IMR-90 (cell line): Measurements from ENCODE around the gene NKAPL. TPM values are rescaled to one million over a fixed set of nuclear protein-coding genes. Genes with fewer than 3 reads are reported as not detected.

Source experiments
- ATAC-seq: fragments of 200-7000 bp; cut with Tn5 transposase; 2 replicates; pipeline ENCODE4 v1.9.1; 2020; ENCODE audit warnings: low read depth, mild to moderate bottlenecking, moderate library complexity
- BruUV-seq: library from RNA; stranded (reverse); fragments of 400-500 nt; replicated peaks from 2 replicates; lab custom pipeline; 2021; lab: Mats Ljungman, UMichigan
- CTCF ChIA-PET: fragments of 300-600 bp; formaldehyde crosslinking; extraction: SDS; loops from one replicate; lab custom pipeline; 2021; ENCODE audit warnings: antibody characterized with exemption; lab: Yijun Ruan, JAX
- POLR2A ChIA-PET: fragments of 300-600 bp; sonication (Branson Sonifier 250); formaldehyde crosslinking; loops from one replicate; lab custom pipeline; 2022; ENCODE audit warnings: antibody characterized with exemption; ENCODE audit not compliant: unreplicated experiment; lab: Charles Lee
- DNase-seq: peaks from one replicate; pipeline ENCODE4 v3.0.0; 2013
- H2AFZ ChIP-seq: replicated peaks from 2 replicates; pipeline ENCODE3; 2013; ENCODE audit warnings: low read length, mild to moderate bottlenecking; ENCODE audit not compliant: poor library complexity
- H2AK5ac ChIP-seq: 2 replicates; pipeline ENCODE4 v1.6.1; 2013; ENCODE audit warnings: low read depth, low read length, inconsistent platforms
- H2AK9ac ChIP-seq: replicated peaks from 2 replicates; pipeline ENCODE3; 2013; ENCODE audit warnings: mild to moderate bottlenecking, low read depth, low read length, moderate library complexity; ENCODE audit not compliant: poor library complexity
- H2BK120ac ChIP-seq: 2 replicates; pipeline ENCODE4 v1.6.1; 2013; ENCODE audit warnings: low read depth, low read length, inconsistent platforms
- H2BK15ac ChIP-seq: 3 replicates; pipeline ENCODE4 v1.6.1; 2013; ENCODE audit warnings: low read depth, low read length, inconsistent platforms
- H2BK20ac ChIP-seq: 2 replicates; pipeline ENCODE4 v1.6.1; 2013; ENCODE audit warnings: low read depth, mild to moderate bottlenecking, inconsistent platforms, low read length, moderate library complexity
- H2BK5ac ChIP-seq: 2 replicates; pipeline ENCODE4 v1.6.1; 2013; ENCODE audit warnings: mild to moderate bottlenecking, low read depth, low read length, inconsistent platforms; ENCODE audit not compliant: poor library complexity, severe bottlenecking
- H3K14ac ChIP-seq: replicated peaks from 2 replicates; pipeline ENCODE4 v1.6.1; 2013; ENCODE audit warnings: low read depth, low read length, inconsistent platforms
- H3K18ac ChIP-seq: 2 replicates; pipeline ENCODE4 v1.6.1; 2013; ENCODE audit warnings: low read depth, low read length, control low read depth
- H3K23ac ChIP-seq: 2 replicates; pipeline ENCODE4 v1.6.1; 2013; ENCODE audit warnings: low read depth, low read length, inconsistent platforms
- H3K27ac ChIP-seq: 2 replicates; pipeline ENCODE4 v1.5.1; 2013; ENCODE audit warnings: mild to moderate bottlenecking, control low read depth, low read length; ENCODE audit not compliant: insufficient read depth
- H3K27me3 ChIP-seq: 2 replicates; pipeline ENCODE4 v1.6.1; 2013; ENCODE audit warnings: low read length; ENCODE audit not compliant: control insufficient read depth, insufficient read depth
- H3K36me3 ChIP-seq: 2 replicates; pipeline ENCODE4 v1.6.1; 2013; ENCODE audit warnings: low read length, mixed read lengths; ENCODE audit not compliant: control insufficient read depth, insufficient read depth
- H3K4ac ChIP-seq: 2 replicates; pipeline ENCODE4 v1.6.1; 2013; ENCODE audit warnings: low read depth, low read length, inconsistent platforms
- H3K4me1 ChIP-seq: 2 replicates; pipeline ENCODE4 v1.6.1; 2013; ENCODE audit warnings: low read length, mixed read lengths; ENCODE audit not compliant: control insufficient read depth, insufficient read depth
- H3K4me2 ChIP-seq: 2 replicates; pipeline ENCODE4 v1.6.1; 2013; ENCODE audit warnings: low read depth, mild to moderate bottlenecking, control low read depth, low read length, moderate library complexity
- H3K4me3 ChIP-seq: 2 replicates; pipeline ENCODE4 v1.5.1; 2013; ENCODE audit warnings: low read depth, mild to moderate bottlenecking, control low read depth, low read length, moderate library complexity; ENCODE audit not compliant: insufficient read depth
- H3K56ac ChIP-seq: 2 replicates; pipeline ENCODE4 v1.6.1; 2013; ENCODE audit warnings: low read length, inconsistent platforms; ENCODE audit not compliant: insufficient read depth; ENCODE audit errors: extremely low read depth
- H3K79me1 ChIP-seq, 2 experiments: 2 replicates each; pipeline ENCODE4 v1.6.1; 2013; ENCODE audit warnings: low read length in 2 of 2, inconsistent platforms in 1 of 2, low read depth in 1 of 2
- H3K9ac ChIP-seq: 2 replicates; pipeline ENCODE4 v1.6.1; 2013; ENCODE audit warnings: low read depth, low read length, control low read depth
- H3K9me1 ChIP-seq: 2 replicates; pipeline ENCODE4 v1.6.1; 2013; ENCODE audit warnings: low read length, inconsistent platforms; ENCODE audit not compliant: insufficient read depth
- H3K9me3 ChIP-seq: 2 replicates; pipeline ENCODE4 v1.6.1; 2013; ENCODE audit warnings: low read length; ENCODE audit not compliant: control insufficient read depth, insufficient read depth
- H4K20me1 ChIP-seq: 2 replicates; pipeline ENCODE4 v1.6.1; 2013; ENCODE audit warnings: low read length, inconsistent platforms; ENCODE audit not compliant: insufficient read depth
- H4K5ac ChIP-seq: 2 replicates; pipeline ENCODE4 v1.6.1; 2013; ENCODE audit warnings: mild to moderate bottlenecking, low read depth, low read length, control low read depth
- H4K8ac ChIP-seq, 2 experiments: 2 replicates each; pipeline ENCODE4 v1.6.1; 2013; ENCODE audit warnings: low read depth in 2 of 2, low read length in 2 of 2, control low read depth in 1 of 2, inconsistent platforms in 1 of 2
- H4K91ac ChIP-seq: 2 replicates; pipeline ENCODE4 v1.6.1; 2013; ENCODE audit warnings: low read depth, low read length, inconsistent platforms; ENCODE audit not compliant: insufficient read depth
- BHLHE40 ChIP-seq: fragments of 150-350 bp; IDR thresholded peaks from 2 replicates; pipeline ENCODE4 v1.6.1; 2016; ENCODE audit warnings: mild to moderate bottlenecking, low read depth, low read length
- CHD1 ChIP-seq: IDR thresholded peaks from 2 replicates; pipeline ENCODE4 v1.6.1; 2012; ENCODE audit warnings: low read depth, low read length, improper control_type of control experiment
- ELK1 ChIP-seq: fragments of 150-350 bp; IDR thresholded peaks from 2 replicates; pipeline ENCODE4 v1.6.1; 2016; ENCODE audit warnings: low read depth, mild to moderate bottlenecking, low read length, moderate library complexity, borderline replicate concordance
- FOS ChIP-seq: fragments of 150-350 bp; IDR thresholded peaks from 2 replicates; pipeline ENCODE4 v1.6.1; 2016; ENCODE audit warnings: low read depth, low read length
- MAFK ChIP-seq: IDR thresholded peaks from 2 replicates; pipeline ENCODE4 v1.6.1; 2012; ENCODE audit warnings: low read depth, low read length, improper control_type of control experiment
- MAZ ChIP-seq: IDR thresholded peaks from 2 replicates; pipeline ENCODE4 v1.6.1; 2012; ENCODE audit warnings: low read depth, mild to moderate bottlenecking, low read length, improper control_type of control experiment, moderate library complexity, borderline replicate concordance
- MXI1 ChIP-seq: IDR thresholded peaks from 2 replicates; pipeline ENCODE4 v1.6.1; 2012; ENCODE audit warnings: low read depth, mild to moderate bottlenecking, low read length, moderate library complexity, borderline replicate concordance
- NFE2L2 ChIP-seq: fragments of 150-350 bp; IDR thresholded peaks from 2 replicates; pipeline ENCODE4 v1.6.1; 2016; ENCODE audit warnings: low read depth, mild to moderate bottlenecking, low read length
- RAD21 ChIP-seq: IDR thresholded peaks from 2 replicates; pipeline ENCODE4 v1.6.1; 2012; ENCODE audit warnings: low read length, improper control_type of control experiment
- RCOR1 ChIP-seq: IDR thresholded peaks from 2 replicates; pipeline ENCODE4 v1.6.1; 2012; ENCODE audit warnings: mild to moderate bottlenecking, low read length, improper control_type of control experiment; ENCODE audit not compliant: insufficient replicate concordance
- RFX5 ChIP-seq: IDR thresholded peaks from 2 replicates; pipeline ENCODE4 v1.8.0; 2012; ENCODE audit warnings: low read depth, mild to moderate bottlenecking, low read length, moderate library complexity
- SMC3 ChIP-seq: fragments of 150-350 bp; IDR thresholded peaks from 2 replicates; pipeline ENCODE4 v1.6.1; 2016; ENCODE audit warnings: low read depth, mild to moderate bottlenecking, antibody characterized with exemption, low read length, moderate library complexity
- WGBS, 2 experiments: methylation state at CpG; one replicate each; pipeline versions ENCODE4 v1.1.5 to v1.1.7; 2013; ENCODE audit warnings: missing lambda C conversion rate in 2 of 2; ENCODE audit not compliant: insufficient read length in 1 of 2; ENCODE audit errors: extremely low coverage in 2 of 2; 5-methylcytosine and 5-hydroxymethylcytosine counted together
- dilution Hi-C: fragments of 300-500 bp; cut with HindIII; formaldehyde crosslinking; loops from one replicate; pipeline ENCODE4 v1.14.3; 2018; ENCODE audit warnings: low sequenced_read_pairs; ENCODE audit not compliant: unreplicated experiment
- in situ Hi-C: fragments of 300-500 bp; cut with MboI; formaldehyde crosslinking; loops from 3 replicates; pipeline ENCODE4 v1.14.3; 2019; ENCODE audit warnings: low sequenced_read_pairs, inconsistent platforms, mixed read lengths
- intact Hi-C: fragments of 100-400 bp; cut with micrococcal nuclease; formaldehyde crosslinking; loops from 2 replicates; pipeline ENCODE4 v1.10.0; 2022
- polyA plus RNA-seq, 3 experiments: library from polyadenylated mRNA; depleted of rRNA; stranded (reverse); fragments of >200 nt; gene quantifications; 2 replicates each; pipeline ENCODE4 v1.2.3, GENCODE V29; 2012; ENCODE audit warnings: low replicate concordance in 1 of 3
- total RNA-seq: library from RNA; depleted of rRNA; stranded (reverse); fragments of >200 nt; gene quantifications from 2 replicates; pipeline ENCODE4 v1.2.3, GENCODE V29; 2012
- TF ChIP-seq, protein P1 (sequence below): fragments of 150-350 bp; IDR thresholded peaks from 2 replicates; pipeline ENCODE4 v1.6.1; 2017; ENCODE audit warnings: mild to moderate bottlenecking, antibody characterized with exemption, low read length, low read depth

The NKAPL gene
- total and polyA plus RNA-seq, 2 of the 4 experiments (the other 2 are of a cell fraction) = 0.51 to 0.54 TPM

DNA sequence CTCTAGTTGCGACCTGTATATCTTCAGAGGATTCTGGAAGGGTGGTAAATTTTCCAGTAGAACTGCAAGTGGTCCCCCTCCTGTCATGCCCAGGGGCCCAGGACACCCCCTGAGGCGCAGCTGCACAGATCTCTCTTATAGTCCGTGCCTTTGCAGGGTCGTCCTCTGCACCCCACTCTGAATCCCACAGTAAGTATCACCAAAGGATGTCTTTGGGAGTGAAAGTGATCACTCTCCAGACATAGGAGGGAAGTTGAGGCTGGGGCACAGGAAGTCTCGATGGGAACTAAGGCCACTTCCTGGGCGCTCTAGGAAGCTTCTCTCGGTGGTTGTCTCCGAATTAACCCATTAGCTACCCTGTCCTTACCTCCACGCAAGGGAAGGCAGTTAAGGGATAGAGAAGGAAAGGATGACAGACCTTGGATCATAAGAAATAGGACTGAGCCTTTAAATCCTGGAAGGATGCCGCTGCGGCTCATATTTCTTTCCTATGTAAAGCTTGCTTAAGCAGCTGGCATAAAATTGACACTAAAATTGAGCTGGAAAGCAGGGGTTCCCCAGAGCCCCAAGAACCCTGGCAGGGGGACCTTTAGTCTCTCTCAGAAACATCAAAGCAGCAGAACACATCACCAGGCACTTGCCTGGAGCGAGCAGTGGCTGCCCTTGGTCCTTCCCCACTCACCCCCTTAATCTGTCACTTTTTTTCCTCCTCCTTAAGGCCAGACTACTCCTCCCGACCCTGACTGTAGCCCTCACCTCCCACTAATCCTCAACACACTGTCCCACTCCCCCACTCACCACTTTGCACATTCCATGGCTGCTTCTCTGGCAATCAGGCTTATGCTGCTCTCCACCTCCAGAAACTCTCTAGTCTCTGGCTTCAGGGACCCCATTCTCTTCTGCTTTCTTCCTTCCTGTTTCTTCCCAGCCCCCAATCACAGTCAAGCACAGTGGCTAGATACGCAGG lies 6.8 kb upstream of the NKAPL start, which contains the start of gene ZKSCAN4:
ZKSCAN4 (minus strand) TSS at position 261 of the 967 bp plus-strand sequence. CDS start 289 bp downstream, outside the sequence.
- Histone ChIP-seq H2AFZ (peak within 1 kb of the TSS; percentile 94), H4K20me1 (no peaks in the 10 kb centered on the region), H3K36me3 (peaks cover 6% of the 10 kb centered on the region), H3K4me3 (peak within 1 kb of the TSS; percentile 58), H3K18ac (no peak within 1 kb of the TSS; the same call in 1 of the 2 replicates), H2AK5ac (peak within 1 kb of the TSS; percentile 76), H3K9me1 (0 out of 2 replicates have a peak, but pooled peaks cover 3% of the 10 kb centered on the region), H2BK5ac (peak within 1 kb of the TSS; percentile 34), H3K4ac (peak within 1 kb of the TSS; percentile 82), H4K8ac (peak within 1 kb of the TSS; percentile 96 to 98), H3K56ac (peak within 1 kb of the TSS; percentile 42; the same call in 1 of the 2 replicates), H2BK15ac (0 out of 3 replicates have a peak within 1 kb of the TSS, but pooled peaks have one; percentile 10), H3K27ac (peak within 1 kb of the TSS; percentile 59), H3K4me1 (peaks cover 7% of the 10 kb centered on the region), H3K79me1 (peaks cover 7 to 24% of the 10 kb centered on the region in 2 experiments), H2BK20ac (no peak within 1 kb of the TSS), H3K23ac (peak within 1 kb of the TSS; percentile 36), H3K9ac (peak within 1 kb of the TSS; percentile 78), H4K5ac (peak within 1 kb of the TSS; percentile 100), H4K91ac (peak within 1 kb of the TSS; percentile 83), H3K4me2 (peak within 1 kb of the TSS; percentile 81), H3K27me3 (no peaks in the 10 kb centered on the region), H2AK9ac (peak within 1 kb of the TSS; percentile 88), H3K14ac (peak within 1 kb of the TSS; percentile 78), H2BK120ac (peak within 1 kb of the TSS; percentile 29; the same call in 1 of the 2 replicates), H3K9me3 (no peaks in the 10 kb centered on the region)
- DNase-seq = peak; percentile 92
- in situ Hi-C loops = no loop called here
- 3% methylated on average over 4 of the region's 14 CpGs; no CpG with 5 or more reads in 1 of the 2 experiments for WGBS, 2 experiments
- ChIA-PET POLR2A (interaction anchor here (0.6 to 1.2 kb wide), 3 partner anchors 12 to 98 kb away, joined by 3 to 6 read pairs (median 3); partner anchors contain the start of gene ZSCAN26), CTCF (interaction anchor here (0.6 to 1.9 kb wide), 3 partner anchors 9 to 132 kb away, joined by 4 to 5 read pairs (median 4); no protein-coding TSS in a partner anchor)
- no TSS peak for BruUV-seq
- peak; percentile 96 for ATAC-seq
- dilution Hi-C loops = no loop called here
- intact Hi-C loops = loop anchor here (1.0 to 5.0 kb wide), 4 partner anchors 14 to 105 kb away; partner anchors contain the start of genes PGBD1 and ZSCAN9
- TF ChIP-seq CHD1 (no peak), SMC3 (peak; percentile 7; the same call in 1 of the 2 replicates), MAFK (no peak), NFE2L2 (no peak), RAD21 (peak; percentile 27; the same call in 1 of the 2 replicates), ELK1 (no peak), BHLHE40 (no peak), RCOR1 (peak; percentile 25), MXI1 (no peak), MAZ (peak; percentile 49; the same call in 1 of the 2 replicates), RFX5 (no peak), FOS (no peak)
- TF ChIP-seq, protein P1, sequence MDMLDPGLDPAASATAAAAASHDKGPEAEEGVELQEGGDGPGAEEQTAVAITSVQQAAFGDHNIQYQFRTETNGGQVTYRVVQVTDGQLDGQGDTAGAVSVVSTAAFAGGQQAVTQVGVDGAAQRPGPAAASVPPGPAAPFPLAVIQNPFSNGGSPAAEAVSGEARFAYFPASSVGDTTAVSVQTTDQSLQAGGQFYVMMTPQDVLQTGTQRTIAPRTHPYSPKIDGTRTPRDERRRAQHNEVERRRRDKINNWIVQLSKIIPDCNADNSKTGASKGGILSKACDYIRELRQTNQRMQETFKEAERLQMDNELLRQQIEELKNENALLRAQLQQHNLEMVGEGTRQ = no peak
